GM12875 (cell line): Measurements from ENCODE around the gene HORMAD2.
"Not testable (repeated sequence)": the region's sequence is repeated elsewhere in the genome, so short reads cannot be mapped to it uniquely, and the experiment has no call there.

Experiments
- H3K4me3 ChIP-seq: one replicate; pipeline ENCODE4 v1.5.1; 2011; ENCODE audit warnings: low read depth, low read length, control low read depth
- CTCF ChIP-seq: IDR thresholded peaks from 2 replicates; pipeline ENCODE4 v1.5.1; 2011; ENCODE audit warnings: low read depth, mild to moderate bottlenecking, control low read depth, inconsistent platforms, low read length, moderate library complexity, borderline replicate concordance; ENCODE audit not compliant: insufficient read depth

The HORMAD2 gene

DNA sequence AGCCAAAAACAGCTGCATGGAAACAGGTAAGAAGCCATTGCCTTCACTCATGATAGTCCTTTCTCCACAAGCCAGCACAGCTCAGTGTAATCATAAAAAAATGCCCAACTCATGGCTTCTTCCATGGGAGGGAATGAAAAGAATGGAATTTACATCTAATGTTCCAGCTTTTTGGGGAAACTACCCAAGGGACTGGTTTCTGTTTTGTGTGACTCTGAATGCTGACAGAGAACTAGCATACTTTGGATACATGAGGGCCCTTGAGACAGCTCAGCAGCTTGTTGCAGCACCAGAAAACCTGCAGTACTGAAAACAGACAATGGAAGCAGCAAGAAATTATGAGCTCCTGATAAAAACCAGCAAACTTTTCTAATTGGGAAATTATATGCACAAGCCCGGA, 24.2 kb upstream of the HORMAD2 start:
- no peak for TF ChIP-seq CTCF
- H3K4me3 ChIP-seq, result no peak overlapping the region

- no peak overlapping the region for H3K4me3 ChIP-seq
- TF ChIP-seq CTCF, result no peak
These were observed 22.9 kb upstream of the HORMAD2 start for GRCh38 chr22:30057375-30057774.

DNA sequence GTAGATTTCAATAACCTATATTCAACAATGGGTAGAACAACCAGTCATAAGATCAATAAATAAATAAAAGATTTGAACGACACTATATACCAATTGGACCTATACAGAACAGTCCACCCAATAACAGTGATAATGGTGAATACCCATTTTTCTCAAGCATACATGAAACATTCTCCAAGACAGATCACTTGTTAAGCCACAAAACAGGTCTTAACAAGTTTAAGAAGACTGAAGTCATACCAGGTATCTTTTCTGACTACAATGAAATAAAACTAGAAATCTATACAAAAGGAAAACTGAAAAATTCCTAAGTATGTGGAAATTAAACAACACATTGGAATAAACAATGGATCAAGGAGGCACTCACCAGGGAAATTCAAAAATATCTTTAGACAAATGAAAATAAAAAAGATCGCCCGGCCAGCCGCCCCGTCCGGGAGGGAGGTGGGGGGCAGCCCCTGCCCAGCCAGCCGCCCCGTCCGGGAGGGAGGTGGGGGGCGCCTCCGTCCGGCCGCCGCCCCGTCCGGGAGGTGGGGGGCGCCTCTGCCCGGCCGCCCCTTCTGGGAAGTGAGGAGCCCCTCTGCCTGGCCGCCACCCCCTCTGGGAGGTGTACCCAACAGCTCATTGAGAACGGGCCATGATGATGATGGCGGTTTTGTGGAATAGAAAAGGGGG, 20.8 kb upstream of the HORMAD2 start:
- H3K4me3 ChIP-seq, result not testable (repeated sequence)

GRCh38 chr22:30061094-30061493, 19.2 kb upstream of the HORMAD2 start:
- H3K4me3 ChIP-seq, result not testable (repeated sequence)

DNA sequence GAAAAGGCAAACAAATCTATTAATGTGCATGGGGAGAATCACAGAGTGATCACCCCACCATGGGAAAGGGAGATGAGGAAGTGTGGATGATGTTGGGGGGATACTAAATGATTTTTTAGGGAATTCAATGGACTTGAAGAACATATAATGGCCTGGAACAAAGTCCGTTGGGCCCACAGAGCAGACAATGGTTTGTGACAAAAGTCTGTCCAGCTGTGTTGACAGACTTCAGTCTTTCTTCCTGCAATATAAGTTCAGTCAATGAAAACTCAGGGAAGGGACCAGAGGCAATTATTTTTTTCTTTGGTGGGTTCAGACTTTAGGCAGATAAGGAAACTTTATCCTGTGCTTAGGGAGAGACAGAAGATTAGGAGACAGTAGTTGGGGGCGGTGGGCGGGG, 18.0 kb upstream of the HORMAD2 start:
- no peak for TF ChIP-seq CTCF
- no peak overlapping the region for H3K4me3 ChIP-seq

- no peak overlapping the region for H3K4me3 ChIP-seq
- TF ChIP-seq CTCF, result no peak
These were observed 17.3 kb upstream of the HORMAD2 start for GRCh38 chr22:30062950-30063349.

DNA sequence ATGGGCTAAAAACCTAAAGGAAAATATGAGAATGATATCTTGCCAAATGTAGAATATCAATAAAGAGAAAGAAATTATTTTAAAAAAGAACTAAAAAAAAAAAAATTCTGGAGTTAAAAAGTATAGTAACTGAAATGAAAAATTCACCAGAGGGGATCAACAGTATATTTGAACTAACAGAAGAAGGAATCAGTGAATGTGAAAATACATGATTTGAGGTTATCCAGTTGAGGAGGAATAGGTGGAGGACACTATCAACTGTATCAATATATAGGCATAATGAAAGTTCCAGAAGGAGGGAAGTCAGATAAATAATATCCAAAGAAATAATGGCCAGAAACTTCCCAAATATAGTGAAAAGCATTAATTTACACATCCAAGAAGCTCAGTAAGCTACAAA, 16.1 kb upstream of the HORMAD2 start:
- H3K4me3 ChIP-seq, result no peak overlapping the region
- no peak for TF ChIP-seq CTCF

GRCh38 chr22:30073743-30074142, 6.5 kb upstream of the HORMAD2 start:
- no peak for TF ChIP-seq CTCF

More at GRCh38 chr22:30073743-30074142, 6.5 kb upstream of the HORMAD2 start:
- H3K4me3 ChIP-seq, result no peak overlapping the region
